Panc1 (cell line): Measurements from ENCODE around the gene MAP4. TPM values are rescaled to one million over a fixed set of nuclear protein-coding genes. Genes with fewer than 3 reads are reported as not detected.

Source experiments
- ATAC-seq: fragments of 200-7000 bp; cut with Tn5 transposase; 2 replicates; pipeline ENCODE4 v1.9.1; 2020; ENCODE audit warnings: mild to moderate bottlenecking, moderate library complexity
- BruUV-seq: library from RNA; stranded (reverse); fragments of 400-500 nt; replicated peaks from 2 replicates; lab custom pipeline; 2021; lab: Mats Ljungman, UMichigan
- CTCF ChIA-PET: fragments of 300-600 bp; sonication (Branson Sonifier 250); formaldehyde crosslinking; loops from one replicate; lab custom pipeline; 2022; ENCODE audit warnings: antibody characterized with exemption; lab: Charles Lee
- POLR2A ChIA-PET: fragments of 300-600 bp; sonication (Branson Sonifier 250); formaldehyde crosslinking; loops from one replicate; lab custom pipeline; 2022; ENCODE audit warnings: antibody characterized with exemption; lab: Charles Lee
- DNase-seq: peaks from one replicate; pipeline ENCODE4 v3.0.0-alpha.2; 2010; ENCODE audit warnings: low read depth, low spot score
- H3K27ac ChIP-seq: 2 replicates; pipeline ENCODE4 v1.5.1; 2011; ENCODE audit warnings: mild to moderate bottlenecking, low read length, inconsistent platforms
- H3K27me3 ChIP-seq: fragments of 200-500 bp; sonication (Bioruptor generic); 2 replicates; pipeline ENCODE4 v1.6.0; 2014; ENCODE audit warnings: low read length, inconsistent platforms; ENCODE audit not compliant: control insufficient read depth, insufficient read depth
- H3K36me3 ChIP-seq: fragments of 200-500 bp; sonication (Bioruptor generic); 2 replicates; pipeline ENCODE4 v1.5.1; 2014; ENCODE audit warnings: inconsistent platforms, mild to moderate bottlenecking, low read length, moderate library complexity; ENCODE audit not compliant: control insufficient read depth, insufficient read depth
- H3K4me1 ChIP-seq: 2 replicates; pipeline ENCODE4 v1.5.1; 2011; ENCODE audit warnings: inconsistent platforms, mild to moderate bottlenecking, low read length, moderate library complexity; ENCODE audit not compliant: control insufficient read depth, insufficient read depth
- H3K4me3 ChIP-seq, 2 experiments: 2 replicates each; pipeline ENCODE4 v1.5.1; 2011 to 2012; ENCODE audit warnings: low read depth in 2 of 2, low read length in 2 of 2, mild to moderate bottlenecking in 2 of 2, inconsistent platforms in 1 of 2, moderate library complexity in 1 of 2
- H3K9me3 ChIP-seq: fragments of 200-500 bp; sonication (Bioruptor generic); 2 replicates; pipeline ENCODE4 v1.5.1; 2014; ENCODE audit warnings: low read depth, mild to moderate bottlenecking, inconsistent platforms, low read length, moderate library complexity; ENCODE audit not compliant: control insufficient read depth, insufficient read depth
- CTCF ChIP-seq: fragments of 450-650 bp; IDR thresholded peaks from 2 replicates; pipeline ENCODE4 v1.5.1; 2017; ENCODE audit warnings: mild to moderate bottlenecking
- POLR2AphosphoS5 ChIP-seq: IDR thresholded peaks from 2 replicates; pipeline ENCODE4 v1.6.1; 2012; ENCODE audit warnings: mild to moderate bottlenecking, low read depth, low read length, moderate library complexity
- REST ChIP-seq, 2 experiments: IDR thresholded peaks; 2 replicates each; pipeline ENCODE4 v1.6.1; 2011 to 2012; ENCODE audit warnings: low read depth in 2 of 2, control low read depth in 1 of 2, low read length in 1 of 2, mild to moderate bottlenecking in 1 of 2, moderate library complexity in 1 of 2; ENCODE audit not compliant: insufficient read depth in 1 of 2
- SIN3A ChIP-seq: IDR thresholded peaks from 2 replicates; pipeline ENCODE4 v1.6.1; 2012; ENCODE audit warnings: low read depth, mild to moderate bottlenecking, low read length, moderate library complexity, borderline replicate concordance; ENCODE audit not compliant: insufficient read depth
- TCF7L2 ChIP-seq: IDR thresholded peaks from 2 replicates; pipeline ENCODE4 v1.6.1; 2011; ENCODE audit warnings: mild to moderate bottlenecking, low read depth, low read length, inconsistent platforms
- in situ Hi-C: cut with HindIII; loops from 2 replicates; pipeline ENCODE4 v1.10.0; 2016; ENCODE audit warnings: low sequenced_read_pairs, low pct_unique_long_range_greater_than_20kb
- intact Hi-C: fragments of 100-400 bp; cut with micrococcal nuclease; formaldehyde crosslinking; loops from one replicate; pipeline ENCODE4 v1.10.0; 2022; ENCODE audit not compliant: unreplicated experiment
- total RNA-seq: library from RNA; stranded (reverse); gene quantifications from one replicate; pipeline ENCODE4 v1.2.1, GENCODE V29; 2021; ENCODE audit not compliant: unreplicated experiment

MAP4 gene
- total RNA-seq, 1 experiment from 2014 or later = 150 TPM

DNA sequence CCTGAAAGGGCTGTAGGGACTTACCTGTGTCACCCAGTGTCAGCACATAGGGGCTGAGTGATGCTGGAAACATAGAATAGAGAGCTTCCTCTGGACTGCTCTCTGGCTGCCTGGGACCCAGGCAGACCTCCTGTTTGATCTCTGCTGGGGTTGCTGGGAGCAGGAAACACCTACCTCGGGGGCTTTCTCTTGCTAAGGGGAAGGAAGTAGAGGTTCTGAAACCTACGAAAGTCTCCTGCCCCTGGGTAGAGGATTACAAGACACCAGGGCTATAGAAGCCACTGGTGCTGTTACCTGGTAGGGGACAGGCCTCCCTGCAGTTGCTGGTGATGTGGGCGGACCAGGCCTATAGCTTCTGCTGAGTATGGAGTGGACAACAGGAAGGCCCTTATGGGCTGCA is 131.6 kb downstream of the MAP4 start:
- Histone ChIP-seq H3K36me3 (no peaks in the 10 kb centered on the region), H3K9me3 (no peaks in the 10 kb centered on the region), H3K27ac (no peak overlapping the region), H3K4me3 (no peak overlapping the region), H3K4me1 (no peaks in the 10 kb centered on the region), H3K27me3 (no peaks in the 10 kb centered on the region)
- CTCF ChIA-PET = no interaction called here
- intact Hi-C loops (no loop called here), in situ Hi-C loops (no loop called here)
- no peak for ATAC-seq
- DNase-seq = no peak
- TF ChIP-seq SIN3A (no peak), TCF7L2 (no peak), CTCF (no peak), POLR2AphosphoS5 (no peak), REST (IDR thresholded peaks at IDR 0.05; ENCODE audit: insufficient read depth in 1 of 2, low read depth in 2 of 2, low read length in 1 of 2) (no peak)
- POLR2A ChIA-PET = no interaction called here
- BruUV-seq = no TSS peak

- no peak for ATAC-seq
- ChIA-PET POLR2A (no interaction called here), CTCF (no interaction called here)
- Histone ChIP-seq H3K9me3 (no peaks in the 10 kb centered on the region), H3K27ac (no peak overlapping the region), H3K4me3 (no peak overlapping the region), H3K27me3 (no peaks in the 10 kb centered on the region), H3K4me1 (no peaks in the 10 kb centered on the region), H3K36me3 (no peaks in the 10 kb centered on the region)
- TF ChIP-seq POLR2AphosphoS5 (no peak), SIN3A (no peak), REST (IDR thresholded peaks at IDR 0.05; ENCODE audit: insufficient read depth in 1 of 2, low read depth in 2 of 2, low read length in 1 of 2) (no peak), TCF7L2 (no peak), CTCF (no peak)
- intact Hi-C loops = no loop called here
- no peak for DNase-seq
- BruUV-seq = no TSS peak
- in situ Hi-C loops = no loop called here
Measured at GRCh38 chr3:47882338-47882737, 133.9 kb downstream of the MAP4 start.
